A549 (cell line): ENCODE measurements around the gene GREB1. TPM values are rescaled to one million over a fixed set of nuclear protein-coding genes. Genes with fewer than 3 reads are reported as not detected.

Source experiments
- ATAC-seq, 2 experiments: fragments of 200-7000 bp in 1 of 2; fragments of >200 bp in 1 of 2; cut with Nextera tagmentation in 1 of 2; cut with Tn5 transposase in 1 of 2; 3 replicates each; pipeline versions ENCODE4 v1.8.0 to v1.9.1; 2018 to 2020; ENCODE audit warnings: mild to moderate bottlenecking in 1 of 2, moderate library complexity in 1 of 2
- CTCF ChIA-PET: fragments of 300-600 bp; sonication (Branson Sonifier 250); formaldehyde crosslinking; extraction: SDS; loops from one replicate; lab custom pipeline; 2021; ENCODE audit warnings: antibody characterized with exemption, inconsistent platforms; lab: Yijun Ruan, JAX
- POLR2A ChIA-PET: fragments of 350-600 bp; formaldehyde crosslinking; extraction: SDS; loops from one replicate; lab custom pipeline; 2021; ENCODE audit warnings: antibody characterized with exemption, inconsistent platforms; lab: Yijun Ruan, JAX
- DNase-seq, 2 experiments: peaks; one replicate each; pipeline versions ENCODE4 v3.0.0 to v3.0.0-alpha.2; 2011 to 2016; ENCODE audit warnings: low read depth in 1 of 2, low spot score in 1 of 2
- FAIRE-seq: peaks from 2 replicates; lab custom pipeline; 2011; peaks lifted over from hg19 to GRCh38; lab: Jason Lieb, UNC
- H3K27ac ChIP-seq, 2 experiments: fragments of >200 bp; sonication (Bioruptor Twin); formaldehyde crosslinking; 3 replicates each; pipeline ENCODE4 v1.5.1; 2016 to 2017
- H3K4me1 ChIP-seq: fragments of >200 bp; sonication (Bioruptor Twin); formaldehyde crosslinking; 3 replicates; pipeline ENCODE4 v1.6.1; 2016
- H3K4me2 ChIP-seq: fragments of >200 bp; sonication (Bioruptor Twin); formaldehyde crosslinking; 3 replicates; pipeline ENCODE4 v1.6.1; 2016
- H3K4me3 ChIP-seq: fragments of >200 bp; sonication (Bioruptor Twin); formaldehyde crosslinking; 3 replicates; pipeline ENCODE4 v1.5.1; 2016
- H3K9me3 ChIP-seq: fragments of >200 bp; sonication (Bioruptor Twin); formaldehyde crosslinking; 3 replicates; pipeline ENCODE4 v1.6.1; 2016
- CBX2 ChIP-seq: fragments of 200-600 bp; sonication (generic); IDR thresholded peaks from 2 replicates; pipeline ENCODE4 v1.6.1; 2016; ENCODE audit warnings: low read depth, mild to moderate bottlenecking, borderline replicate concordance
- CBX8 ChIP-seq: fragments of 200-600 bp; sonication (generic); IDR thresholded peaks from 2 replicates; pipeline ENCODE4 v1.6.1; 2016
- CEBPB ChIP-seq, 2 experiments: fragments of >200 bp in 1 of 2; sonication (Bioruptor Twin) in 1 of 2; formaldehyde crosslinking in 1 of 2; IDR thresholded peaks; 2 replicates each; pipeline ENCODE4 v1.6.1; 2012 to 2016
- CHD2 ChIP-seq: fragments of 150-350 bp; IDR thresholded peaks from 2 replicates; pipeline ENCODE4 v1.6.1; 2014; ENCODE audit warnings: low read length; ENCODE audit not compliant: partially characterized antibody
- CHD4 ChIP-seq: fragments of 200-600 bp; sonication (generic); IDR thresholded peaks from 2 replicates; pipeline ENCODE4 v1.6.1; 2016; ENCODE audit warnings: antibody characterized with exemption, mild to moderate bottlenecking, borderline replicate concordance
- E2F6 ChIP-seq: IDR thresholded peaks from 2 replicates; pipeline ENCODE4 v1.6.1; 2012; ENCODE audit warnings: low read depth, borderline replicate concordance
- EP300 ChIP-seq, 2 experiments: fragments of >200 bp; sonication (Bioruptor Twin); formaldehyde crosslinking; IDR thresholded peaks; 2 replicates in 1 of 2; 3 replicates in 1 of 2; pipeline ENCODE4 v1.6.1; 2016 to 2017
- ESRRA ChIP-seq: fragments of 150-350 bp; IDR thresholded peaks from 2 replicates; pipeline ENCODE4 v1.6.1; 2014; ENCODE audit warnings: mild to moderate bottlenecking, low read length, borderline replicate concordance
- FOSL2 ChIP-seq, 2 experiments: fragments of 450-650 bp in 1 of 2; fragments of >200 bp in 1 of 2; sonication (Bioruptor Twin) in 1 of 2; formaldehyde crosslinking; IDR thresholded peaks; 2 replicates each; pipeline versions ENCODE4 v1.5.0 to v1.6.1; 2016 to 2020; ENCODE audit warnings: mild to moderate bottlenecking in 1 of 2, moderate library complexity in 1 of 2
- HEYL ChIP-seq: fragments of 250-450 bp; sonication (Bioruptor Pico); IDR thresholded peaks from 2 replicates; pipeline ENCODE4 v1.8.0; 2021; ENCODE audit warnings: mild to moderate bottlenecking, moderate library complexity
- HMGXB4 ChIP-seq: fragments of 250-450 bp; sonication (Bioruptor Pico); IDR thresholded peaks from 2 replicates; pipeline ENCODE4 v1.5.0; 2021; ENCODE audit warnings: mild to moderate bottlenecking, moderate library complexity, borderline replicate concordance
- HOXB5 ChIP-seq: fragments of 250-450 bp; sonication (Bioruptor Pico); IDR thresholded peaks from 2 replicates; pipeline ENCODE4 v1.5.0; 2020; ENCODE audit warnings: mild to moderate bottlenecking, moderate library complexity
- KDM1A ChIP-seq: fragments of 200-600 bp; sonication (generic); IDR thresholded peaks from 2 replicates; pipeline ENCODE4 v1.6.1; 2016; ENCODE audit warnings: low read depth, mild to moderate bottlenecking
- KDM5A ChIP-seq: fragments of 200-600 bp; sonication (generic); IDR thresholded peaks from 2 replicates; pipeline ENCODE4 v1.6.1; 2016; ENCODE audit warnings: antibody characterized with exemption, mild to moderate bottlenecking
- NR3C1 ChIP-seq: fragments of >200 bp; sonication (Bioruptor Twin); formaldehyde crosslinking; IDR thresholded peaks from 3 replicates; pipeline ENCODE4 v1.6.1; 2017
- POLR2A ChIP-seq: IDR thresholded peaks from 2 replicates; pipeline ENCODE4 v1.6.1; 2012; ENCODE audit warnings: mild to moderate bottlenecking, low read length
- RAD21 ChIP-seq, 2 experiments: fragments of >200 bp in 1 of 2; sonication (Bioruptor Twin) in 1 of 2; formaldehyde crosslinking in 1 of 2; IDR thresholded peaks in 1 of 2; conservative IDR thresholded peaks in 1 of 2; 2 replicates in 1 of 2; 3 replicates in 1 of 2; pipeline ENCODE4 v1.6.1; 2012 to 2018; ENCODE audit warnings: inconsistent platforms in 1 of 2
- RARB ChIP-seq: fragments of 250-450 bp; sonication (Bioruptor Pico); IDR thresholded peaks from 2 replicates; pipeline ENCODE4 v1.8.0; 2021; ENCODE audit warnings: mild to moderate bottlenecking, moderate library complexity
- RFX5 ChIP-seq: fragments of 450-650 bp; IDR thresholded peaks from 2 replicates; pipeline ENCODE4 v1.7.1; 2014; ENCODE audit warnings: antibody characterized with exemption, mild to moderate bottlenecking, moderate library complexity
- ZC3H11A ChIP-seq: fragments of 450-650 bp; IDR thresholded peaks from 2 replicates; pipeline ENCODE4 v1.6.1; 2014; ENCODE audit warnings: antibody characterized with exemption, mild to moderate bottlenecking
- ZFP36 ChIP-seq: fragments of 450-650 bp; IDR thresholded peaks from 2 replicates; pipeline ENCODE4 v1.6.1; 2014; ENCODE audit warnings: borderline replicate concordance; ENCODE audit not compliant: partially characterized antibody
- WGBS: methylation state at CpG from one replicate; pipeline ENCODE4 v1.1.6; 2017; ENCODE audit errors: missing lambda C conversion rate; 5-methylcytosine and 5-hydroxymethylcytosine counted together
- polyA plus RNA-seq, 4 experiments: library from polyadenylated mRNA; depleted of rRNA in 3 of 4; stranded (reverse); fragments of >200 nt; fragmentation: RNase III in 1 of 4; extraction: RNeasy Plus Mini Kit Qiagen cat#74134 plus additional on column Dnase treatment in 1 of 4; gene quantifications; 2 replicates in 3 of 4; 3 replicates in 1 of 4; pipeline ENCODE4 v1.2.3, GENCODE V29; 2011 to 2017
- TF ChIP-seq, protein P1 (sequence below): fragments of 150-350 bp; IDR thresholded peaks from 2 replicates; pipeline ENCODE4 v1.6.1; 2014; ENCODE audit warnings: low read depth, mild to moderate bottlenecking, low read length

GREB1 gene
- polyA plus RNA-seq, 2 of the 4 experiments (the other 2 are of a cell fraction) = 1.1 to 1.3 TPM

DNA sequence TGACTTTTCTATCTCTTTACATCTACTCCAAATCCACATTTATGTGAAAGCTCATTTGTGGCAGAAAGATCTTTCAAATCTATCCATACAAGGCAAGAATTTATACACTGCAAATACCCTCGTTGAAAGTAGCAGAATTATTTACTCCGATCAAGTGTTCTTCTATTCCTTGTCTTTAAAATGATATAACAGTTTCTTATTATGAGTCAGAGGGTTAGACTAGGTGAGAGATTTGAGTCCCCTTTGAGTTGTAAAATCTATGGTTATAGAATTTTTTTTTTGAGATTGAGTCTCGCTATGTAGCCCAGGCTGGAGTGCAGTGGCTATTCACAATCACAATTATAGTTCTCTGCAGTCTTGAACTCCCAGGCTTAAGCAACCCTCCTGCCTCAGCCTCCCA, 5.6 kb upstream of the GREB1 start:
- ATAC-seq (no peak), DNase-seq (no peak), FAIRE-seq (peak; percentile 56)
- CTCF ChIA-PET = interaction anchor here (2.3 kb wide), 1 partner anchor 55 kb away, joined by 9 read pairs; no protein-coding TSS in a partner anchor
- H3K27ac ChIP-seq = no peak overlapping the region
- POLR2A ChIA-PET = no interaction called here
- H3K4me1 ChIP-seq = 0 out of 3 replicates have a peak, but pooled peaks cover 5% of the 10 kb centered on the region
- TF ChIP-seq CHD2 = no peak
- TF ChIP-seq CBX8 = no peak
- no peak for TF ChIP-seq KDM5A
- no peak for TF ChIP-seq FOSL2 (IDR thresholded peaks at IDR 0.05)
- no peak for TF ChIP-seq FOSL2 (CRISPR knock-in tag; IDR thresholded peaks at IDR 0.05)
- TF ChIP-seq ZC3H11A = no peak
- TF ChIP-seq, protein P1, sequence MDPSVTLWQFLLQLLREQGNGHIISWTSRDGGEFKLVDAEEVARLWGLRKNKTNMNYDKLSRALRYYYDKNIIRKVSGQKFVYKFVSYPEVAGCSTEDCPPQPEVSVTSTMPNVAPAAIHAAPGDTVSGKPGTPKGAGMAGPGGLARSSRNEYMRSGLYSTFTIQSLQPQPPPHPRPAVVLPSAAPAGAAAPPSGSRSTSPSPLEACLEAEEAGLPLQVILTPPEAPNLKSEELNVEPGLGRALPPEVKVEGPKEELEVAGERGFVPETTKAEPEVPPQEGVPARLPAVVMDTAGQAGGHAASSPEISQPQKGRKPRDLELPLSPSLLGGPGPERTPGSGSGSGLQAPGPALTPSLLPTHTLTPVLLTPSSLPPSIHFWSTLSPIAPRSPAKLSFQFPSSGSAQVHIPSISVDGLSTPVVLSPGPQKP = no peak
- TF ChIP-seq CBX2 = no peak
- TF ChIP-seq RFX5 = no peak
- no peak for TF ChIP-seq CHD4
- H3K9me3 ChIP-seq = no peaks in the 10 kb centered on the region
- no peak overlapping the region for H3K4me3 ChIP-seq
- WGBS = 43% methylated on average over 3 of the region's 3 CpGs
- no peak overlapping the region for H3K4me2 ChIP-seq

GRCh38 chr2:11530864-11531465, 2.9 kb upstream of the GREB1 start:
- no peaks in the 10 kb centered on the region for H3K9me3 ChIP-seq
- no peak for DNase-seq
- H3K4me1 ChIP-seq = 0 out of 3 replicates have a peak, but pooled peaks cover 7% of the 10 kb centered on the region
- WGBS = 73% methylated on average over 6 of the region's 6 CpGs
- TF ChIP-seq KDM1A (no peak), HEYL (CRISPR knock-in tag) (no peak), CHD2 (no peak), HOXB5 (no peak), EP300 (IDR thresholded peaks at IDR 0.05) (no peak), NR3C1 (no peak), POLR2A (no peak), HMGXB4 (CRISPR knock-in tag) (no peak), RAD21 (conservative IDR thresholded peaks at IDR 0.05 in 1 of 2, IDR thresholded peaks at IDR 0.05 in 1 of 2) (no peak), ZFP36 (no peak), KDM5A (no peak), E2F6 (no peak), CEBPB (IDR thresholded peaks at IDR 0.05) (no peak), ESRRA (no peak), RARB (CRISPR knock-in tag) (no peak), CBX8 (no peak)
- TF ChIP-seq, all 56 proteins: peak for 0
- POLR2A ChIA-PET = no interaction called here
- no peak overlapping the region for H3K27ac ChIP-seq
- no peak; a peak in 1 of 6 replicates for ATAC-seq
- H3K4me3 ChIP-seq = no peak overlapping the region
- CTCF ChIA-PET = interaction anchor here (1.0 to 1.7 kb wide), 3 partner anchors 16 to 52 kb away, joined by 3 to 4 read pairs (median 4); no protein-coding TSS in a partner anchor
- no peak overlapping the region for H3K4me2 ChIP-seq
- no peak for FAIRE-seq
